Measurements from ENCODE around the gene DGCR2. TPM values are rescaled to one million over a fixed set of nuclear protein-coding genes. Genes with fewer than 3 reads are reported as not detected.

DGCR2 gene
- total and polyA plus RNA-seq, 12 donors, result 24.3 to 70.1 (median 51.9) TPM

- intact Hi-C loops (cut with DNase I), result loop anchor here in 1 of 2 donors (10.0 kb wide), 1 partner anchor 62 kb away; no protein-coding TSS in a partner anchor
- H3K36me3 ChIP-seq (replicated peaks in 1 of 2), result peaks cover 0 to 95% of the 10 kb centered on the region in 2 donors
- no peaks in the 10 kb centered on the region for H3K27me3 ChIP-seq
- 93 to 95% (median 94%) methylated on average over 19 to 22 of the region's 22 CpGs for WGBS, 4 donors
- H3K27ac ChIP-seq, result no peak overlapping the region
- TF ChIP-seq POLR2A (IDR thresholded peaks at IDR 0.05) (no peak), CTCF (IDR thresholded peaks at IDR 0.05) (no peak)
- DNase-seq, result peak in 1 of 7 donors; percentile 10
- H3K9me3 ChIP-seq (replicated peaks in 1 of 3), result no peaks in the 10 kb centered on the region
- peaks cover 0 to 9% of the 10 kb centered on the region in 2 donors for H3K4me1 ChIP-seq (replicated peaks in 1 of 2)
- H3K4me3 ChIP-seq, result no peak overlapping the region
Measured at GRCh38 chr22:19042285-19043120, 79.7 kb downstream of the DGCR2 start.

GRCh38 chr22:19041704-19042074 is 80.5 kb downstream of the DGCR2 start:
- WGBS, 4 donors, result 96 to 99% (median 97%) methylated on average over 15 of the region's 15 CpGs; no CpG with 5 or more reads in 1 of the 4 donors
- no peak for DNase-seq
- Histone ChIP-seq H3K9me3 (replicated peaks in 1 of 3) (no peaks in the 10 kb centered on the region), H3K27ac (no peak overlapping the region), H3K27me3 (no peaks in the 10 kb centered on the region), H3K36me3 (replicated peaks in 1 of 2) (peaks cover 0 to 88% of the 10 kb centered on the region in 2 donors), H3K4me1 (replicated peaks in 1 of 2) (peaks cover 0 to 9% of the 10 kb centered on the region in 2 donors), H3K4me3 (no peak overlapping the region)
- intact Hi-C loops (cut with DNase I), result loop anchor here in 1 of 2 donors (10.0 kb wide), 1 partner anchor 63 kb away; no protein-coding TSS in a partner anchor
- no peak for TF ChIP-seq POLR2A (IDR thresholded peaks at IDR 0.05)
- TF ChIP-seq CTCF (IDR thresholded peaks at IDR 0.05), result no peak

- H3K4me1 ChIP-seq (replicated peaks in 1 of 2), result peaks cover 0 to 9% of the 10 kb centered on the region in 2 donors
- H3K27me3 ChIP-seq, result no peaks in the 10 kb centered on the region
- intact Hi-C loops (cut with DNase I), result loop anchor here in 1 of 2 donors (10.0 kb wide), 1 partner anchor 64 kb away; no protein-coding TSS in a partner anchor
- no peak for DNase-seq
- no peak overlapping the region for H3K4me3 ChIP-seq
- 86 to 94% (median 93%) methylated on average over 26 to 30 of the region's 30 CpGs for WGBS, 4 donors
- H3K9me3 ChIP-seq (replicated peaks in 1 of 3), result no peaks in the 10 kb centered on the region
- TF ChIP-seq CTCF (IDR thresholded peaks at IDR 0.05) (no peak), POLR2A (IDR thresholded peaks at IDR 0.05) (no peak)
- H3K36me3 ChIP-seq (replicated peaks in 1 of 2), result peaks cover 0 to 82% of the 10 kb centered on the region in 2 donors
- H3K27ac ChIP-seq, result no peak overlapping the region
Measured at GRCh38 chr22:19040888-19041703, 81.1 kb downstream of the DGCR2 start.

GRCh38 chr22:19040391-19040861 is 81.8 kb downstream of the DGCR2 start:
- H3K36me3 ChIP-seq (replicated peaks in 1 of 2), result peaks cover 0 to 75% of the 10 kb centered on the region in 2 donors
- intact Hi-C loops (cut with DNase I), result loop anchor here in 1 of 2 donors (10.0 kb wide), 1 partner anchor 64 kb away; no protein-coding TSS in a partner anchor
- WGBS, 4 donors, result 79 to 91% (median 85%) methylated on average over 2 to 4 of the region's 4 CpGs

More at GRCh38 chr22:19040391-19040861, 81.8 kb downstream of the DGCR2 start:
- TF ChIP-seq POLR2A (IDR thresholded peaks at IDR 0.05) (no peak), CTCF (IDR thresholded peaks at IDR 0.05) (no peak)
- Histone ChIP-seq H3K4me3 (no peak overlapping the region), H3K9me3 (replicated peaks in 1 of 3) (no peaks in the 10 kb centered on the region), H3K27ac (no peak overlapping the region), H3K4me1 (replicated peaks in 1 of 2) (peaks cover 0 to 9% of the 10 kb centered on the region in 2 donors), H3K27me3 (no peaks in the 10 kb centered on the region)
- DNase-seq, result no peak

All from adrenal gland (tissue), 12 donors.